GM10248 (cell line): ENCODE results near the gene PAQR7.

Source experiments
- CTCF ChIA-PET: fragments of 300-600 bp; sonication (Branson Sonifier 250); formaldehyde crosslinking; extraction: SDS; loops from one replicate; lab custom pipeline; 2021; ENCODE audit warnings: antibody characterized with exemption; lab: Yijun Ruan, JAX
- POLR2A ChIA-PET: fragments of 350-650 bp; sonication (Branson Sonifier 250); formaldehyde crosslinking; extraction: SDS; loops from one replicate; lab custom pipeline; 2020; ENCODE audit warnings: antibody characterized with exemption; lab: Yijun Ruan, JAX
- DNase-seq: peaks from one replicate; pipeline ENCODE4 v3.0.0; 2012; ENCODE audit errors: extremely low spot score
- CTCF ChIP-seq: IDR thresholded peaks from 2 replicates; pipeline ENCODE4 v1.5.1; 2012; ENCODE audit warnings: mild to moderate bottlenecking, low read depth; ENCODE audit errors: extremely low read depth, missing control alignments, control extremely low read depth

The PAQR7 gene

GRCh38 chr1:25897754-25898153 lies 22.2 kb upstream of the PAQR7 start:
- ChIA-PET CTCF (interaction anchor here (0.8 to 19.8 kb wide), 4 partner anchors 14 to 102 kb away, joined by 3 to 357 read pairs (median 32); partner anchors contain the start of gene PAFAH2), POLR2A (no interaction called here)
- DNase-seq = no peak
- no peak for TF ChIP-seq CTCF

- TF ChIP-seq CTCF = no peak
- DNase-seq = no peak
- POLR2A ChIA-PET = interaction anchor here (1.9 kb wide), 1 partner anchor 101 kb away, joined by 7 read pairs; the partner anchor contains the start of gene PAFAH2
- CTCF ChIA-PET = interaction anchor here (0.8 to 19.8 kb wide), 38 partner anchors 8 to 338 kb away, joined by 3 to 357 read pairs (median 7); partner anchors contain the start of genes CEP85, PAFAH2, PAQR7 and SLC30A2
These were observed 20.8 kb upstream of the PAQR7 start for GRCh38 chr1:25896266-25896665.

GRCh38 chr1:25895365-25895990 lies 20.0 kb upstream of the PAQR7 start:
- TF ChIP-seq CTCF = peak; percentile 96
- ChIA-PET POLR2A (interaction anchor here (0.6 to 1.9 kb wide), 3 partner anchors 10 to 420 kb away, joined by 7 to 8 read pairs (median 7); partner anchors contain the start of gene PAFAH2), CTCF (interaction anchor here (0.6 to 19.8 kb wide), 54 partner anchors 9 to 1448 kb away, joined by 3 to 357 read pairs (median 5); partner anchors contain the start of genes CEP85, MTFR1L, PAFAH2 and PAQR7)
- peak; percentile 96 for DNase-seq

- no peak for TF ChIP-seq CTCF
- no peak for DNase-seq
- CTCF ChIA-PET = interaction anchor here (0.8 to 19.8 kb wide), 4 partner anchors 11 to 143 kb away, joined by 3 to 357 read pairs (median 8); partner anchors contain the start of gene PAFAH2
- POLR2A ChIA-PET = no interaction called here
These were observed 17.6 kb upstream of the PAQR7 start for GRCh38 chr1:25893116-25893515.

GRCh38 chr1:25891606-25892005 lies 16.1 kb upstream of the PAQR7 start:
- CTCF ChIA-PET = interaction anchor here (1.6 to 19.8 kb wide), 3 partner anchors 12 to 253 kb away, joined by 4 to 357 read pairs (median 12); partner anchors contain the start of gene PAFAH2
- POLR2A ChIA-PET = interaction anchor here (0.6 kb wide), 1 partner anchor 11 kb away, joined by 6 read pairs; no protein-coding TSS in a partner anchor
- no peak for TF ChIP-seq CTCF
- DNase-seq = no peak

GRCh38 chr1:25890239-25891034 lies 14.9 kb upstream of the PAQR7 start:
- POLR2A ChIA-PET = no interaction called here
- TF ChIP-seq CTCF = no peak
- CTCF ChIA-PET = interaction anchor here (0.8 to 19.8 kb wide), 4 partner anchors 9 to 183 kb away, joined by 3 to 357 read pairs (median 4); partner anchors contain the start of genes PAFAH2 and PAQR7
- no peak for DNase-seq
